Muscle layer of duodenum (tissue), 2 donors: ENCODE measurements around the gene BBS7.

ENCODE experiments used
- H3K27ac ChIP-seq: one replicate; pipeline ENCODE4 v1.7.0; 2013; ENCODE audit warnings: mild to moderate bottlenecking, low read length
- H3K27me3 ChIP-seq: one replicate; pipeline ENCODE4 v1.7.0; 2013; ENCODE audit warnings: low read depth, mild to moderate bottlenecking, control low read depth, low read length
- H3K36me3 ChIP-seq, 2 donors: one replicate each; pipeline ENCODE4 v1.7.0; 2013; ENCODE audit warnings: low read length in 2 of 2, control low read depth in 1 of 2, mild to moderate bottlenecking in 1 of 2; ENCODE audit not compliant: insufficient read depth in 2 of 2, control insufficient read depth in 1 of 2
- H3K4me1 ChIP-seq, 2 donors: one replicate each; pipeline ENCODE4 v1.7.0; 2013; ENCODE audit warnings: low read length in 2 of 2, mild to moderate bottlenecking in 2 of 2, control low read depth in 1 of 2, moderate library complexity in 1 of 2; ENCODE audit not compliant: insufficient read depth in 2 of 2, control insufficient read depth in 1 of 2
- H3K4me3 ChIP-seq, 2 donors: one replicate each; pipeline ENCODE4 v1.7.0; 2013; ENCODE audit warnings: low read length in 2 of 2, low read depth in 1 of 2, mild to moderate bottlenecking in 1 of 2
- H3K9me3 ChIP-seq, 2 donors: one replicate each; pipeline ENCODE4 v1.7.0; 2013; ENCODE audit warnings: low read length in 2 of 2, control low read depth in 1 of 2, mild to moderate bottlenecking in 1 of 2; ENCODE audit not compliant: control insufficient read depth in 1 of 2
- donor health status: healthy.

Gene BBS7

GRCh38 chr4:121789960-121790829 lies 80.1 kb downstream of the BBS7 start:
- Histone ChIP-seq H3K27ac (no peak overlapping the region), H3K4me3 (no peak overlapping the region), H3K27me3 (no peaks in the 10 kb centered on the region), H3K9me3 (no peaks in the 10 kb centered on the region), H3K4me1 (no peaks in the 10 kb centered on the region), H3K36me3 (no peaks in the 10 kb centered on the region)

GRCh38 chr4:121789455-121789854 lies 80.8 kb downstream of the BBS7 start:
- Histone ChIP-seq H3K9me3 (peaks cover 0 to under 1% of the 10 kb centered on the region in 2 donors), H3K27me3 (no peaks in the 10 kb centered on the region), H3K36me3 (no peaks in the 10 kb centered on the region), H3K4me3 (no peak overlapping the region), H3K4me1 (no peaks in the 10 kb centered on the region), H3K27ac (no peak overlapping the region)

GRCh38 chr4:121788896-121789295 lies 81.4 kb downstream of the BBS7 start:
- Histone ChIP-seq H3K9me3 (peaks cover 0 to 4% of the 10 kb centered on the region in 2 donors), H3K27me3 (no peaks in the 10 kb centered on the region), H3K36me3 (no peaks in the 10 kb centered on the region), H3K4me1 (no peaks in the 10 kb centered on the region), H3K4me3 (no peak overlapping the region), H3K27ac (no peak overlapping the region)

- Histone ChIP-seq H3K27me3 (no peaks in the 10 kb centered on the region), H3K4me1 (no peaks in the 10 kb centered on the region), H3K36me3 (no peaks in the 10 kb centered on the region), H3K4me3 (no peak overlapping the region), H3K9me3 (peaks cover 0 to 4% of the 10 kb centered on the region in 2 donors), H3K27ac (no peak overlapping the region)
These were observed 84.1 kb downstream of the BBS7 start for GRCh38 chr4:121786221-121786620.

GRCh38 chr4:121785479-121785878 lies 84.8 kb downstream of the BBS7 start:
- Histone ChIP-seq H3K27me3 (no peaks in the 10 kb centered on the region), H3K4me1 (no peaks in the 10 kb centered on the region), H3K36me3 (no peaks in the 10 kb centered on the region), H3K9me3 (peaks cover 0 to 4% of the 10 kb centered on the region in 2 donors), H3K27ac (no peak overlapping the region), H3K4me3 (no peak overlapping the region)

- no peak overlapping the region for H3K27ac ChIP-seq
- H3K9me3 ChIP-seq, result peaks cover 0 to 4% of the 10 kb centered on the region in 2 donors
- no peaks in the 10 kb centered on the region for H3K27me3 ChIP-seq
- no peak overlapping the region for H3K4me3 ChIP-seq
- no peaks in the 10 kb centered on the region for H3K4me1 ChIP-seq
- no peaks in the 10 kb centered on the region for H3K36me3 ChIP-seq
These were observed 85.3 kb downstream of the BBS7 start for GRCh38 chr4:121784975-121785374.

- Histone ChIP-seq H3K27ac (no peak overlapping the region), H3K4me1 (no peaks in the 10 kb centered on the region), H3K36me3 (no peaks in the 10 kb centered on the region), H3K27me3 (no peaks in the 10 kb centered on the region), H3K9me3 (peaks cover 0 to 4% of the 10 kb centered on the region in 2 donors), H3K4me3 (no peak overlapping the region)
These were observed 85.9 kb downstream of the BBS7 start for GRCh38 chr4:121784401-121784800.

GRCh38 chr4:121783210-121783609 lies 87.1 kb downstream of the BBS7 start:
- H3K27ac ChIP-seq, result no peak overlapping the region
- H3K4me3 ChIP-seq, result no peak overlapping the region
- H3K36me3 ChIP-seq, result no peaks in the 10 kb centered on the region
- H3K9me3 ChIP-seq, result peaks cover 0 to 4% of the 10 kb centered on the region in 2 donors
- no peaks in the 10 kb centered on the region for H3K4me1 ChIP-seq
- H3K27me3 ChIP-seq, result no peaks in the 10 kb centered on the region

- Histone ChIP-seq H3K4me1 (no peaks in the 10 kb centered on the region), H3K9me3 (peaks cover 0 to under 1% of the 10 kb centered on the region in 2 donors), H3K27me3 (no peaks in the 10 kb centered on the region), H3K27ac (no peak overlapping the region), H3K36me3 (no peaks in the 10 kb centered on the region), H3K4me3 (no peak overlapping the region)
These were observed 91.2 kb downstream of the BBS7 start for GRCh38 chr4:121778991-121779628.

GRCh38 chr4:121777625-121778024 lies 92.6 kb downstream of the BBS7 start:
- Histone ChIP-seq H3K36me3 (no peaks in the 10 kb centered on the region), H3K9me3 (no peaks in the 10 kb centered on the region), H3K4me1 (no peaks in the 10 kb centered on the region), H3K27ac (no peak overlapping the region), H3K4me3 (no peak overlapping the region), H3K27me3 (no peaks in the 10 kb centered on the region)

GRCh38 chr4:121776610-121777401 lies 93.5 kb downstream of the BBS7 start:
- Histone ChIP-seq H3K4me1 (no peaks in the 10 kb centered on the region), H3K9me3 (no peaks in the 10 kb centered on the region), H3K27me3 (no peaks in the 10 kb centered on the region), H3K4me3 (no peak overlapping the region), H3K36me3 (no peaks in the 10 kb centered on the region), H3K27ac (no peak overlapping the region)
